Measurements from ENCODE around the gene SHPK.
"Not testable (repeated sequence)": the region's sequence is repeated elsewhere in the genome, so short reads cannot be mapped to it uniquely, and the experiment has no call there.

The SHPK gene

DNA sequence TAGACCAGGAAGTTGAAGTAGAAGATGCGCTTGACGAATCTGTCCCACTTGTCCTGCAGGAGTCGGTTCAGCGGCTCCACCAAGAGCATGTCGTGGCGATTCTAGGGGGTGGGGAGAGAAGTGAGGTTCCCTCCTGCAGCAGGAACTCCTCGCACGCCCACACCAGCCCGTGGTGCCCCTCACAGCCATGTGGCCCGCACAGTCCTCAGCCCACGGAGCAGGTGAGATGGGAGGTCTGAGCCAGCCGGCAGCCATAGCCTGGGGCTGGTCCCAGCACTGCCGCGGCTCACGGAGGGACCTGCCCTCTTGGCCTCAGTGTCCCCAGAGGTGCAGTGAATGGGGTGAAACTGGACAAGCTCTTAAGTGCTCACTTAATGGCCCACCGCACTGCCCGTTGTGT is 50.2 kb downstream of the SHPK start:
- ChIA-PET POLR2A (ENCODE audit: low non-redundant PET) (no interaction called here), CTCF (no interaction called here)
- DNase-seq (ENCODE audit: low spot score): no peak
- TF ChIP-seq, protein P1, sequence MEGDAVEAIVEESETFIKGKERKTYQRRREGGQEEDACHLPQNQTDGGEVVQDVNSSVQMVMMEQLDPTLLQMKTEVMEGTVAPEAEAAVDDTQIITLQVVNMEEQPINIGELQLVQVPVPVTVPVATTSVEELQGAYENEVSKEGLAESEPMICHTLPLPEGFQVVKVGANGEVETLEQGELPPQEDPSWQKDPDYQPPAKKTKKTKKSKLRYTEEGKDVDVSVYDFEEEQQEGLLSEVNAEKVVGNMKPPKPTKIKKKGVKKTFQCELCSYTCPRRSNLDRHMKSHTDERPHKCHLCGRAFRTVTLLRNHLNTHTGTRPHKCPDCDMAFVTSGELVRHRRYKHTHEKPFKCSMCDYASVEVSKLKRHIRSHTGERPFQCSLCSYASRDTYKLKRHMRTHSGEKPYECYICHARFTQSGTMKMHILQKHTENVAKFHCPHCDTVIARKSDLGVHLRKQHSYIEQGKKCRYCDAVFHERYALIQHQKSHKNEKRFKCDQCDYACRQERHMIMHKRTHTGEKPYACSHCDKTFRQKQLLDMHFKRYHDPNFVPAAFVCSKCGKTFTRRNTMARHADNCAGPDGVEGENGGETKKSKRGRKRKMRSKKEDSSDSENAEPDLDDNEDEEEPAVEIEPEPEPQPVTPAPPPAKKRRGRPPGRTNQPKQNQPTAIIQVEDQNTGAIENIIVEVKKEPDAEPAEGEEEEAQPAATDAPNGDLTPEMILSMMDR (conservative IDR thresholded peaks at IDR 0.05; ENCODE audit: low read depth): no peak
- no peak overlapping the region for H3K27ac ChIP-seq

DNA sequence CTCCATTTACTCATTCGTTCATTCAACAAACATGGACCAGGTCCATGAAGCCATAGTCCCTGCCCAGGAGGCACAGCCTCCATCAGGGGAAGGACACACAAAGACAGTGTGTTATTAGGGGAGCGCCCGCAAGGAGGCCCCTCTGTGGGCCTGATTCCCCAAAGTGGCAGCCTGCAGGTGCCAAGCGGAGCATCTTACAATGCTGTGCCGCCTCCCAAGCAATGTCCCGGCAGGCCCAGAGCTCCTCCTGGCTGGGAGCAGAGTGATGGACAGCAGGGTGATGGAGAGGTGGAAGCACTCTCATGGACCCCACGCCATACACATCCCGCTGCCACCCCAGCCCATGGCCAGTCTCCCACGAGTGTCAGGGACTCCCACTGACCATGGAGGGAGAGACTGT is 52.6 kb downstream of the SHPK start:
- ChIA-PET POLR2A (ENCODE audit: low non-redundant PET) (no interaction called here), CTCF (no interaction called here)

DNA sequence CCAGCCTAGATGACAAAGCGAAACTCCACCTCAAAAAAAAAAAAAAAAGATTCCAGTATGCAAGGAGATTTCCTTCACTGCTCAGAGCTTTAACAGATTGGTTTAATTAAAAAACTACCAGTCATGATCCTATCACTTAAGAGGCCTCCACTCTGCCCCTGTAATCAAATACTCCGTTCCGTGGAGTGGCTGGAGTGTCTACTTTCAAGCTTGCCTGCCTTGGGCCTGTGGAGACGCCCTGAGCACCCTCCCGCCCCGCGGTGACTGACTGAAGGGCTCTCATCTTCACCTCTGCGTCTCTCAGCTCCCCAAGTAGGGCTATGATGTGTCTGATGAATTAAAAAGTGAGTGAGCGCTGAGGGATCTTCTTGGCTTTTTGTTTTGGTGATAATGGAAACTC is 53.1 kb downstream of the SHPK start:
- DNase-seq (ENCODE audit: low spot score): no peak
- H3K27ac ChIP-seq: no peak overlapping the region
- TF ChIP-seq, protein P1 (conservative IDR thresholded peaks at IDR 0.05; ENCODE audit: low read depth): no peak
- CTCF ChIA-PET: interaction anchor here (0.6 kb wide), 1 partner anchor 261 kb away, joined by 4 read pairs; no protein-coding TSS in a partner anchor
- POLR2A ChIA-PET (ENCODE audit: low non-redundant PET): no interaction called here

More for the DNA sequence above, 52.6 kb downstream of the SHPK start:
- TF ChIP-seq, protein P1 (conservative IDR thresholded peaks at IDR 0.05; ENCODE audit: low read depth): no peak
- no peak overlapping the region for H3K27ac ChIP-seq
- DNase-seq (ENCODE audit: low spot score): no peak

DNA sequence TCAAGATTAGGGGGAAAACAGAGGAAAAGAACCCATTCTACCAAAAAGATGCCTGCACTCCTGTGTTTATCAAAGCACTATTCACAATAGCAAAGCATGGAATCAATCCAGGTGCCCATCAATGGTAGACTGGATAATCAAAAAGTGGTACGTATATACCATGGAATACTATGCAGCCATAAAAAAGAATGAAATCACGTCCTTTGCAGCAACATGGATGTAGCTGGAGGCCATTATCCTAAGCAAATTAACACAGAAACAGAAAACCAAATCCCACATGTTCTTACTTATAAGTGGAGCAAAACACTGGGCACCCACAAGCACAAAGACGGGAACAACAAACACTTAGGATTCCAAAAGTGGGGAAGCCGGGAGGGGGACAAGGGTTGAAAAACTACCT is 57.4 kb downstream of the SHPK start:
- POLR2A ChIA-PET (ENCODE audit: low non-redundant PET); H3K27ac ChIP-seq; CTCF ChIA-PET; DNase-seq (ENCODE audit: low spot score): not testable (repeated sequence)

DNA sequence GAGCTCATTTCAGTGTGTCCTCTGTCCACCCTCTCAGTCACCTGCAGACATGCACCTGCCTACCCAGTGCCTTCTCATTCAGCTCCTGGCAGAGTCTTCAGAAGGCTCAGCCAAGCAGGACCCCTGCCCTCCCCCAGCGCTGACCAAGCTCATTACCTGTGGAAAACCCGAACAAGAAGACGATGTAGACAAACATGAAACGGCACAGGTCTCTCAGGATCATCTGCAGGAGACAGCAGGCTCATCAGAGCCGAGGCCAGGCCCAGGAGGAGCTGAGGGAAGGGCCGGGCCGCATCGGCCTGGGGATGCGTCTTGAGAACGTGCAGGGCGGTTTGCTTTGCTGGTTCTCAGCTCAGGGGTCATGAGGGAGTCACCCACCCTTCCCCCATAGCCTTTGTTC is 59.1 kb downstream of the SHPK start:
- TF ChIP-seq, protein P1 (conservative IDR thresholded peaks at IDR 0.05; ENCODE audit: low read depth): no peak
- CTCF ChIA-PET: interaction anchor here (0.7 kb wide), 1 partner anchor 71 kb away, joined by 3 read pairs; no protein-coding TSS in a partner anchor
- POLR2A ChIA-PET (ENCODE audit: low non-redundant PET): interaction anchor here (0.7 kb wide), 1 partner anchor 29 kb away, joined by 7 read pairs; no protein-coding TSS in a partner anchor
- peak overlapping the region; percentile 9; the same call in 1 of the 2 replicates for H3K27ac ChIP-seq
- no peak for DNase-seq (ENCODE audit: low spot score)

DNA sequence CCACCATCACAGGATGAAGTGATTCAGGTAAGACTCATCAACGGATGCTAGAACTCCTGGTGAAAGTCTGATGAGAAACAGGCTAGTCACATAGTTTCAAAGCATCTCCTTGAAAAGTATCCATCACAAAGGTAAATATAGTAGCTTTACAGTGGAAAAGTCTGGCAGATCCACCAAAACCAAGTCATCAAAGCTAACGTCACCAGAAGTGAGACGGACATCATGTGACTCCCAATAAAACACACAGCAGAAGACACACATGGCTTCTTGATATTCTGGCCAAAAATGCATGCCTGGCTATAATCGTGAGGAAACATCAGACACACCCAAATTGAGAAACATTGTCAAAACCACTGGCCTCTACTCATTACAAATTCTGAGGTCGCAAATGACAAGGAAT is 60.5 kb downstream of the SHPK start:
- H3K27ac ChIP-seq: peak overlapping the region; percentile 79
- POLR2A ChIA-PET (ENCODE audit: low non-redundant PET): interaction anchor here (0.6 kb wide), 1 partner anchor 121 kb away, joined by 6 read pairs; the partner anchor contains the start of gene P2RX5
- TF ChIP-seq, protein P1 (conservative IDR thresholded peaks at IDR 0.05; ENCODE audit: low read depth): no peak
- CTCF ChIA-PET: no interaction called here
- peak; percentile 64 for DNase-seq (ENCODE audit: low spot score)

DNA sequence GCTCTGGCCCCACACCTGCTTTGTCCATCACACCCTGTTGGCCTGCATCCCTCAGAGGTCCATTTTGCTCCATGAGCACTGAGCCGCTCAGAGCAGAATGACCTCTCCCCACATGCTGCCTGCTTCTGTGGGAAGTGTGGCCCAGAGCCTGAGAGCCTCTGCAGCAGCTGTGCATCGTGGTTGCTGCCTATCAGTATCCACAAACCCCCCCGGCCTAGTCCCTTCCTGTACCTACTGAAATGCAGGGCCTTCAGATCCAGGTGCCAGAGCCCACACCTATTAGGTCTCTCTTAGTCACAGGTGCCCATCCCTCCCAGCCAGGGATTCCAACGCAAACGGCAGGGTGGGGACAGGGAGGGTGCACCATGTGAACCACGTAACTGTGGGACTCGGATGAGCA is 61.8 kb downstream of the SHPK start:
- POLR2A ChIA-PET (ENCODE audit: low non-redundant PET): no interaction called here
- H3K27ac ChIP-seq: peak overlapping the region; percentile 11; the same call in 1 of the 2 replicates
- CTCF ChIA-PET: no interaction called here
- TF ChIP-seq, protein P1 (conservative IDR thresholded peaks at IDR 0.05; ENCODE audit: low read depth): no peak
- no peak for DNase-seq (ENCODE audit: low spot score)
